SHP77 (cell line): ENCODE measurements around the gene SCNN1B.
"Not testable (repeated sequence)": the region's sequence is repeated elsewhere in the genome, so short reads cannot be mapped to it uniquely, and the experiment has no call there.

Source experiments
- DNase-seq, 2 experiments: peaks; one replicate each; lab custom pipeline; 2025; lab: John Stamatoyannopoulos, UW

Gene SCNN1B

DNA sequence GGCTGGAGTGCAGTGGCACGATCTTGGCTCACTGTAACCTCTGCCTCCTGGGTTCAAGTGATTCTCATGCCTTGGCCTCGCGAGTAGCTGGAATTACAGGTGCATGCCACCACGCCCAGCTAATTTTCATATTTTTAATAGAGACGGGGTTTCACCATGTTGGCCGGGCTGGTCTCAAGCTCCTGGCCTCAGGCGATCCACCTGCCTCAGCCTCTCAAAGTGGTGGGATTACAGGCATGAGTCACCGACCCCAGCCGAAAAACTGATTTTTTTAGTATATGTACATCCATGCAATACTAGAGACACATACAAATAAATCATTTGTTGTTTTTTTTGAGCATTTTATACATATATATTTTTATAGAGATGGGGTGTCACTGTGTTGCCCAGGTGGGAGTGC, 79.6 kb downstream of the SCNN1B start:
- DNase-seq: not testable (repeated sequence)

DNA sequence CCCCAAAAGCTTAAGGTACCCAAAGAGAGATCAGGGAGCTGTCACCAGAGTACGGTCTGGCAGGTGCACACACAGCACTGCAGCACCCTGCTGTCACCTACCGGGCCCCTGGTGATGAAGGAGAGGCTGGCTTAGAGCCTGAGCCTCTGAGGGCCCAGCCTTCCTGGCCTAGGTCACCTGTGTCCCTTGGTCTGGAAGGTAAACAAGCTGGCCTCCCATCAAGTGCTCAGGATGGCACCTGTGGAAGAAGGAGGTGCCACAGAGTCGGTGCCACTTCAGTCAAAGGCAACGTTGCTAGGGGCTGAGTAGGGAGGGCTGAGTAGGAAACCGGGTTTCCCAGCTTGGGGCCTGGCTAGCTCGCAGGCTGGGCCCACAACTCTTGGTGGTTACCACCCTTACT, 80.2 kb downstream of the SCNN1B start:
- DNase-seq: no peak

DNA sequence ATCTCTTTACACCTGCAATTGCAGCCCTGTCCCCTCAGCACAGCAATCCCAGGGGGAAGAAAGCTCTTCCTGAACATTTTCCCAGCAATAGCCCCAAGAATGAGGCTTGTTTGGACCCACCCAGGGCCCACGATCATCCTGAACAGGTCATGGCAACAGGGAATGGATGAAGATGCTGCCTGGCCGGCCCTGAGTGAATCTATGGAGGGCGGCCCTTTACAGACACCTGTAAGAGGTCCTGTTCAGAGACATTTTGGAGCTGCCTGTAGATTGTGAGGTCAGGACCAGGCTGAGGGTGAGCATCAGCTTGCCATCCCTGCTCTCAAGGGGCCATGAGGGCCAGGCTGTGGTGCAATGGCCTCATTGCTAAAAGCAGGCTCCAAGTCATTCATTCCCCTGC, 81.8 kb downstream of the SCNN1B start:
- DNase-seq: no peak

DNA sequence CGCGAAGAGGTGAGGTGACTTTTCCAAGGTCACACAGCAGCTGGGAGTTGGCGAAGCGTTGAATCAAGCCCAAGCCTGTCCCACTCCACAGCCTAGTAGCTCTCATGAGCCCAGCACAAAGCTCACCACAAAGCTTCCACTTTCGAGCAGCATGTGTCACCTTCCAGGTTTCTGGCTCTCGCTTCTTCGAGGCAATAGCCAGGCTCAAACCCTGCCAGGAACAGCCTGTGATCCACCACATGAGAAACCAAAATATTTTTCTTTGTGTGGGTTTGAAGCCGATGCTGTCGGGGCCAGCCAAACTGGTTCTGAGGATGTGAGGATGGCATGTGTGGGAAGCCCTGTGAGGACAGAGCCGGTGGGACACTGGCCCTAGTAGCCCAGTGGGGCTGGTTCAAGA, 82.8 kb downstream of the SCNN1B start:
- DNase-seq: no peak

DNA sequence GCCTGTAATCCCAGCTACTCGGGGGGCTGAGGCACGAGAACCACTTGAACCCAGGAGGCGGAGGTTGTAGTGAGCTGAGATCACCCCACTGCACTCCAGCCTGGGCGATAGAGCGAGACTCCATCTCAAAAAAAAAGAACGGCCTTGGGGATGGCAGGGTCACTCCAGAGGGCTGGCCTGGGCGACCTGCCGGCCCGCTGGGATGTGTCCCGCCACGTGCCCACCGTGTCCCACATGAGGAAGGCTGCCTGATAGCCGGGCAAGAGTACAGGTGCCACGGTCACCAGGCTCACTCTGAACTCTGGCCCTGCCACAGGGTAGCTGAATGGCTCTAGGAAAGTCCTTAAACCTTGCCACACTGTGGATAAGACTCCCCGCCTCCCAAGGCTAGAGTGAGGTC, 83.3 kb downstream of the SCNN1B start:
- DNase-seq: no peak

DNA sequence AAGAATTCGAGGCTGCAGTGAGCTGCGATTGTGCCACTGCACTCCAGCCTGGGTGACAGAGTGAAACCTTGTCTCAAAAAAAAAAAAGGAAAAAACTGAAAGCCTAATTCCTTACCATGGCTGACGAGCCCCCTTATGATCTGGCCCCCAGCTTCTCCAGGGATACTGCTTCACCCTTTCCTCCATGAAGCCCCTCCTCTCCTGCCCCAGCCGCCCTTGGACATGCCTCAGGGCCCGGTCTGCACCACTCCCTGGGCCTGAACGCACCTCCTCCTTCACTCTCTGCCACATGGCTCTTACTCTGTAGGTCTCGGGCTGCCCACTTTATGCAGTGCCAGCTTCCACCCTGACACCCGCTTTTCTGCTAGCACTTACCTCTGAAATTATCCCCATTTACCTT, 85.6 kb downstream of the SCNN1B start:
- no peak for DNase-seq

DNA sequence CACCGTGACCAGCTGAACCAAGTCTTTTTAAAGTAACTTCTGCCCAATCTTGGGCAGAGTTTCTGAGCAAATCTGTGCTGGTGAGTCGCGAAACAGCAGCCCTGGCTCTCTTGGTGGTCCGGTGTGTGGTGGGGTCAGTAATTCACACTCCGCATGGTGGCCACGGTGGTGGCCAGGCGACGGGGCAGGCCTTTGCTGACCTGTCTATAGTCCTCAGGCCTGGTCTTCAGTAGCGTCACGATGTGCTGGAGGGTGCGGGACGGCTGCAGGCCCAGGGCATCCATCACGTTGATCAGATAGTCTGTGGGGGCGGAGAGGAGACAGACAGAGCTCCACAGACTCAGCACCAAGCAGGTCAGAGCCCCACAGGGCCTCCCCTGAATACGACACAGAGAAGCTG, 86.7 kb downstream of the SCNN1B start:
- DNase-seq: no peak

DNA sequence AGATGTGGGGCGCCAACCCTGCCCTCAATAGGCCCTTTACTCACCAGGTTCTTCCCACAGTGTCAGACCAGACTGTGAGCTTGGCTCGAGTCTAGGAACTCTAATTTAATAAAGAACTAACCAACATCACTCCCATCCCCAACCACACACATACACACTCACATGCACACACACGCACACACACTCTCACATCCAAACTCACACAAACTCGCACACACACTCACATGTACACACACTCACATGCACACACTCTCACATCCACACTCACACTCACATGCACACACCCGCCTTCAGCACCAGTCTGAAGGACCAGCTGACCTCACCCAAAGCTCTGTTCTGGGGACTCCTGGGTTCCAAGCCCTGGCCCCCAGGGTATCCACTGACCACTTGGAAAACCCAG, 87.1 kb downstream of the SCNN1B start:
- DNase-seq: no peak

DNA sequence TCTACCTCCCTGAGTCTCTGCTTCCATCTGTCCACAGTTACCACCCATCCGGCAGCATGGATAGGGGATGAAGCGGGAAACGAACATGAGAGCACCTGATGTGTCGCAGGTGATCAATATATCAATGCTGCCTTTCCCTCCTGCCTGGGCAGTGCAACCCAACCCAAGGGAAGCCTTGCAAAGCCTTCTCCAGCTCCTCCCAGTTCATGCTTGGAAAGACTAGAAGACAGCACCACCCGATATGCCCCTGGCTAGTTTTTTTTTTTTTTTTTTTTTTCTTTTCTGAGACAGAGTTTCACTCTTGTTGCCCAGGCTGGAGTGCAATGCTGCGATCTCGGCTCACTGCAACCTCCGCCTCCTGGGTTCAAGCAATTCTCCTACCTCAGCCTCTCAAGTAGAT, 87.8 kb downstream of the SCNN1B start:
- DNase-seq: not testable (repeated sequence)

DNA sequence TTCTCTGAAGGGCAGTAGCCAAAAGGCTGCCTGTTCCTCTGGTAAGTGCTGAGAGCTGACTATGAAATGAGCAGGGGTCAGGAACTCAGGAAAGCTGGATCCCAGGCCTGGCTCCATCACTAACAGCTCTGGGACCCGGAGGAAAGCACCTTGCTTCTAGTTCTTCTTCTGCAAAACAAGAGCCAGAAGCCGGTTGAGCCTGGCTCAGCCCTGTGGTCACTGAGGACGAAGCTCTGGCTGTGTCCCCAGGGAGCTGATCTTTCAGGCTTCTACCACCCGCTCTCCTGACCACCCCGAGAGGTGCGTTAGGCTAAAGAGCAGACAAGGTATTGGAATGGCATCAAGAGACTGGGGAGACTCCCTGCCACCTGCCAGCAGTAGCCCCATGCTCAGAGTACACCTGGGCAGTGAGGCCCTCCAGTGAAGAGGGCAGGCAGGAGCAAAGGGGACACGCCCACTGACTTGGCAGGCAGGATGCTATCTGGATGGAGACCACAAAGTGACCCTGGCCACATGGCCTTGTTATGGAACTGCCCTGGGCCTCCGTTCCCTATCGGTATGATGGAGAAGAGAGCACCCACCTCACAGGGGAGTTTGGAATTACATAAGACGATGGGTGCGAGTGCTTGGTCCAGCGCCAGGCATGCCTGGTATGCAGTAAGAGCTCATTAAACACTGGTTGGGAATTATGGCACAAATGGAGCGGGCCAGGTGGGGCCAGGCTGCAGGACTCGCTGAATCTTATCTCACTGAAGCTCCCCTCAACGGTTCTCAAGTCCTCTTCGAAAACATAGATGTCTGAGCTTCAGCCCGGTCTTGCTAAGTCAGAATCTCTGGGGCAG, 89.5 kb downstream of the SCNN1B start:
- no peak for DNase-seq

DNA sequence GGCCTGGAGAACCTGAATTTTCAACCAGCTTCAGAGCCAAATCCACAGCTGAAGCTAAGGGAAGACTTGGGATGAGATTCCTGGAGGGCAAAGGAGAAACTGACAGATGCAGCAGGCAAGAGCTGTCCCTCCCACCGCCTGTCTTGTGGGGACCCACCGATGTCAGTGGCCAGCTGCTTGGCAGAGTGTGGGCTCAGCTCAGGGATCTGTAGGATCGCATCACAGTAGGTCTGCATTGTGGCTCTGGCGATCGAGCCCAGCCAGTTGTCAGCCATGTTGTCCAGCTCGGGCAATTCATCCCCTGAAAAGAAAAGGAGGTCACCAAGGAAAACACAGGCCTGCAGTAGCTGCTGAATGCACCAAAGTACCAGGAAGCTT, 90.1 kb downstream of the SCNN1B start:
- no peak for DNase-seq

DNA sequence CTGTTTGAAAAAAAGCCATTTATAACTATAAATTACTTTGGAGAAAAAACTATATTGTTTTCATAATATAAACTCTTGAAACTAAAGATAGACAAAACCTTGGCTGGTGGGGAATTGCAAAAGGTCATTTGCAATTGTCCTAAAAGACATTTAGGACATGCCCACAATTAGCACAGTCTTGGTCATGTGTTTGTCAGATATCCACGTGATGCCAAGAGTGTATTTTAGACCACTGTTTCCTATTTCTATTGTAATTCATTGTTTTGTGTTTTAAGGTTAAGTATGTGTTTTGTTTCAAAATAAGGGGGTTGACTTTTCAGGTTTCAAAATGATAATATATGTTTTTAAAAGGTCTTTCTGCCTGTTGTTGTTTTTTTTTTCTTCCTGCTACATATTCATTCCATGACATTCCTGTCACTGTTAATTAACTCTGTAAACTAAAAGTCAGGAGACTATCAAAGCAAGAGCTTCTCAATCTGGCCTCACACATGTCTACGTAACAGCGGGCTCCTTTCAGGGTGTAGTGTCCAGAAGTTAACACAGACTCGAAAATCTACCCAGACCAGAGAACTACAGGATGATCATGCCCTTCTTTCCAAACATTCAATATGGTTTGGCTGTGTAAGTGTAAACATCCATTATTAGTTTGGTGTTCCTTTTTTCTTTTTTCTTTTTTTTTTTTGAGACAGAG, 92.2 kb downstream of the SCNN1B start:
- no peak for DNase-seq

DNA sequence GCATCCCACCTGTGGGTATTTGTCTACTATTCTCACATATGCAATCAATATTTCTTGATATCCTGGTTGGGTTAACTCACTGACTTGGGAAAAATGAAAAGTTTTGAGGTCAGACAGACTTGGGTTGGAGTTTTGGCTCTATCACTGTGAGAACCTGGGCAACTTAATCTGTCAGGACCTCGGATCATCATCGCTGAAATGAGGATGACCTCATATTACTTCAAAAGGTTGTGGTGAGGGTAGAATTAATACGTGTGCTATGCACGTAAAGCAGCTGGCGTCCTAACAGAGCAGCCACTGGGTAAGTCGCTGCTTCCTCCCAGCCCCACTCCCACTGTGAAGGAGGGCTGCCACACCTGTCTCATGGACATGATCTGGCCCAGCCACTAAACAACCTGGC, 93.6 kb downstream of the SCNN1B start:
- no peak for DNase-seq

DNA sequence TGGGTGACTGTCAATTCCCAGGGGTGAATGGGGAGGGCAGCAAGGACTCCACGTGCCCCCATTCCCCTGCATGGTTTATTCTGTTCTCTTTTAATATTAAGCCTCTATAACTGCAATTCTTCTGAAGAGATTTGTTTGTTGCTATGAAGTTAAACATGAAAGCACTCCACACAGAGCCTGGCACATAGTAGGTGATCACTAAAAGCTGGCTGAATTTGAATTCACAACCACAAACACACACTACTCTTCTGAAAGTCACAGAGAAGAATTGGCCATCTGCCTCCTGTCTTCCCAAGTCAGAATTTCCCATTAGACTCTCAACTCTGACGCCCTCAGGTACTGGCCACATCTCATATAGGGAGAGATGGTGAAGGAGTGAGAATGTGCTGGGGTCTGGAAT, 95.4 kb downstream of the SCNN1B start:
- DNase-seq: no peak

DNA sequence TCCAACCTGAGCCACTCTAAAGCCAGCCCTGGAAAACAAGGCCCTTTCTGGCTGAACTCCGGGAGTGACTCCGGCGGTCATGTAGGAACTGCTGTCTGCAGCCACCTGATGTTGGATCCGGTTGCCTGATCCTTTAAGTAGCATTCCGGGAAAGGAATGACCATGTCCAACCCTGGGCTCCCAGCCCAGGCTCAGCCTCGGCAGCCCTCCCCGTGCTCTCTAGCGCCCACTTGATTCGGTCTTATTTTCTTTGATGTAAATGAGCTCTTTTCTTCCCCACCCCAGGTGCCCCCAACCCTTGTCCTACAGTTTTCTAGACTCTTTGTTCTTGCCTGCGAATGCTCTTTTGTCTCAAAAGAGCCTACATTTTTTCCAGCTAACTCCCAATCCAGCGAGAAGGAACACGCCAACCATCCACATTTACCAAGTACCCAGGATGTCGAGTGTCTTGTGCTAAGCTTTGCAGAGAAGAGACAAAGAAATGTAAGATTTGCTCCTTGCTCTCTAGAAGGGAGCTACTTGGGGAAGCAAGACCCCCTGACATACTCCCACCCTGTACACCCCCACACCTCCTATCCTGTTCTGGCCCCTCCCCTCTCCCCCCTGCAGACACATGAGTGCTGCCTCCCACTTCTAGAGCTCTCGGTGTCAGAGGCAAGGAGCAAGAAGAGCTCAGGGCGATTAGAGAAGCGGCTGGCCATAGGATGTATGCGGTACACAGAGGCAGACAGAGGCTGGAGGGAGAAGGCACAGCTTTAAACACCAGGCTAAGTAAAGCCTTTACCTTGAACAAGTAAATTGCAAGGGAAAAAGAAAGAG, 97.1 kb downstream of the SCNN1B start:
- no peak for DNase-seq

DNA sequence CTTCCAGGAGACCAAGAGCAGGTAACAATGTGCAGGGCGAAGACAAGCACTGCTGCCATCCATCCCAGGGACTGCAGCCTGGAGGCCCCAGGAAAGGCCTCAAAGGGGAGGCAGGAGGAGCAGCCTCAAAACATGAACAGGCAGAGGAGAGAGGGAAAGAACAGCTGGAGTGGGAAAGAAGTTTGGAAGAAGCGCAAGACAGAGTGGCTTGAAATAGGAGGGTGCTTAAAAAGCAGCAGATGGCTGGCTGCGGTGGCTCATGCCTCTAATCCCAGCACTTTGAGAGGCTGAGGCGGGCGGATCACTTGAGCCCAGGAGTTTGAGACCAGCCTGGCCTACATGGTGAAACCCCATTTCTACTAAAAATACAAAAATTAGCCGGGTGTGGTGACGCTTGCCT, 98.3 kb downstream of the SCNN1B start:
- DNase-seq: not testable (repeated sequence)

DNA sequence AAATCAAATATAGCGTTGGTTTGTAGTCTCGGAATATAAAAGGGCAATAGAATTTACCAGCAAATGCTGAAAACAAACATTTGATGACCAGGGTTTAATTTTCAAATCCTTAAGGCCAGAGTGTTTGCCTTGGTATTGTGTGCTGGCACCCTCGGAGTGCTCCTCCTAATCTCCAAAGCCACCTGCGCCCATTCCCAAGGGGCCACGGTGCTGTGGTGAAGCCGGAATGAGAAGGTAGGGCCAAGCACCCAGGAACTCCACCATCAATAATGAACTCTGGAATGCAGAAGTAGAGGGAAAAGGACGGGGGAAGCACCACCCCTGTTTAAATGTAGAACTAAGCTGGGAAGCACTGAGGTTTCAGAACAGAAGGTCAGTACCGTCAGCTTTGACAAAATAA, 99.0 kb downstream of the SCNN1B start:
- DNase-seq: no peak

DNA sequence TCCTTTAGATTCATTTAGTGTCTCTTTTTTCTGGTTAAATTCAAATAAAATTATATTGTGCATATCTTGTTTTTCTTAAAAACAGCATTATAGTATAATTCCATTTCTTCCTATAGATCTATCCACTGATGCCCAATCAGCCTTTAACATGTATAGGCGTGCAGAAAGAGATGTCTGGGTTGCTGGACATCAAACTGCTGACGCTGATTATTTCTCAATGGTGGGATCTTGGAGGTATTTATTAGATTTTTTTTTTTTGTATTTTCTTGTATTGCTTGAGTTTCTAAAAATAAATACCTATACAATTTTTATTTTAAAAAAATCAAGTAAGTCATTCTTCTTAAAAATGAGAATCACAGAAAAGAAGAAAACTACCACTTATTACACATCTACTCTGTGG, 100.0 kb downstream of the SCNN1B start:
- no peak for DNase-seq

DNA sequence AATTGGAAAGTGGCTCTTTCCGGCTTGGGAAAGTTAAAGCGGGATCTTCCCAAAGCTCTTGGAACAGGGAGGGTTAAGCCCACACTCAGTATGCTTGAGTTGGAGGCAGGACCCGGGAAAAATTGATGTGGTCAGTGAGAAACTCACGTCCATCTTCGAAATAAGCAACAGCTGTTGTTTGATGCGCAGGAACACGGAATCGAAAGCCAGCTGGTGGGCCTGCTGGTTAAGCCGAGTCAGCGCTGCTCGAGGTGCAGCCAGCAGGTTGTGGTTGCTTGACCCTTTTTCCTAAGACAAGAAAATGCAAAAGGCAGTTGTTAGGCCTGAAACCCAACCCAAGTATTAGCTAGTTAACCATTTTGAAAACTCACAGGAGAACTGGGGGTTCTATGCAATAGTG, 101.4 kb downstream of the SCNN1B start:
- DNase-seq: no peak

DNA sequence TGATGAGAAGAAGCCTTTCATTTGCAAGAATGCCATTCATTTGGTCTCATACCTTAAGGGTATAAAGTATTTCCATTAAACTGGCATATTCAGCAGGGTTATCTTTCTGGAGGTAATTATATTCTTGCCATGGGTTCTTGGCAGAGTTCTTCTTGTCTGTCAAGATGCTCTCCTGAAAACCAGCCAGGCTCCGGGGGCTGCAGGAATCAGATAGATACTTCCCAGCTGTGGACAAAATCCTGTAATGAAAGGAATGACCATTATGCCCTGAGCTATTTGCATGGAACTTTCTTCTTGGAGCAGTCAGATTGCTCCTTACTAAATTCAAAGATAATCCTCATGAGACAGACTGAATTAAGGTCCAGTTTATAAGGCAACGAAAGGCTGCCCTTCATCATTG, 103.9 kb downstream of the SCNN1B start:
- no peak for DNase-seq

DNA sequence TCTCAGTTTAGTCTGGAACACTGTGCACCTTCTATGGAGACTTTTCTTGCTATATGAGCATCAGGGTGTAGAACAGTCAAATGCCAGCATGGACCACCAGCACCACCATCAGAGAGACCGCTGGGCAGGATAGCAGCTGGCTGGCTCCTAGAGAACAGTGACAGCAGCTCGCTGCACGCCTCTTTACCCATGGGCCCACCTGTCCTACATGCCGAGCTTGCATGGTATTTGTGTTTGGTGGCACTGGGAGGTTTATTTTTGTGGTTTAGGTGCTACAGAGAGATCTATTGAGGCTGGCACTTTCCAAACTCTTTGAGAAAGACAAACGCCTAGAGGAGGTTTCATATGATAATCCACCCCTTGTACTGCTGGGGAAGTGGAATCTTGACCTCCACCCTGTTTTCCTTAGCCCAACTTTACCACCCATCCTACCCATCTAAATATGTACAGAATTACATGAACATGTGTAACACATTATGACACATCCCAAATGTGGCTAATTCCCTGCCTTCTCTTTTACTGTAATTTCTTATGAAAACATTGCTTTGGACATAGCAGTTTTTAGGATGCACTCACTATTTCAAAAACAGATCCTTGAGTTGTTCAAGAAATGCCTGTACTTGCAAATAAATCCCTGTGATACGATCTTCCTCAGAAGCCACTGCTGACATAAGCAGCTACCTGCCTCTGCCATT, 104.6 kb downstream of the SCNN1B start:
- DNase-seq: no peak

DNA sequence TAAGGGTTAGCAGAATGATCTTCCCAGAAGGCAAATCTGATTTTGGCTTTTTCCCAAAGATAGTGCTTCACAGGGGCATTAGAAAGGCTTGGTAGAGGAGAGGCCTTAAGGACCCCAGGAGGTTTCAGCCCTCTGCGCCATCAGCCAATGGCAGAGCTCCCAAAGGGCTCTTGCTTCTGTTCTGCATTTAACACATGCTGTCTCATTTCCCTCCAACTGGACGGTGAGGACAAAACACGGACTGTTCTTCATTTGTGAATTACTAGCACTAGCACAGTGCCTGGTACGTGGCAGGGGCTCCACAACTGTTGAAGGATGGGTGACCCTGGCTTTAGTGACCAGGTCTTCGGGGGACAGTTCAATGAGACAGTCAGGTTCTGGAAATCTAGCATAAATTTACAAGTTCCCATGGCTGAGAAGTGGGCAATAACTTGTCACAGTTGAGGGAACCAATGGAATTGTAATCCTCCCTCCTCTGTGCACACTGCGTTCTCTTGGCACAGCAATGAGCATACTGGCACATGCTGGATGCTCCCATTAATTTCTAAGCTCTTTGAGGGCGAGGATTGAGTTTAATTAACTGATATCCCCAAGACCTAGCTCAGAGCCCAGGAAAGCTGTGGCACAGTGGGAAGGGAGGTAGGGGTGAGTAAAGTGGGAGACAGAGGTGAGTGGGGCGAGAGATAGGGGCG, 105.5 kb downstream of the SCNN1B start:
- DNase-seq: no peak
